Measurements from ENCODE around the gene NPL. TPM values are rescaled to one million over a fixed set of nuclear protein-coding genes. Genes with fewer than 3 reads are reported as not detected.

The NPL gene
- total and polyA plus RNA-seq, 9 of the 15 experiments (the other 6 are each of a cell fraction or from before 2014, with no cell fraction given): 9.9 to 22.3 (median 14.2) TPM

DNA sequence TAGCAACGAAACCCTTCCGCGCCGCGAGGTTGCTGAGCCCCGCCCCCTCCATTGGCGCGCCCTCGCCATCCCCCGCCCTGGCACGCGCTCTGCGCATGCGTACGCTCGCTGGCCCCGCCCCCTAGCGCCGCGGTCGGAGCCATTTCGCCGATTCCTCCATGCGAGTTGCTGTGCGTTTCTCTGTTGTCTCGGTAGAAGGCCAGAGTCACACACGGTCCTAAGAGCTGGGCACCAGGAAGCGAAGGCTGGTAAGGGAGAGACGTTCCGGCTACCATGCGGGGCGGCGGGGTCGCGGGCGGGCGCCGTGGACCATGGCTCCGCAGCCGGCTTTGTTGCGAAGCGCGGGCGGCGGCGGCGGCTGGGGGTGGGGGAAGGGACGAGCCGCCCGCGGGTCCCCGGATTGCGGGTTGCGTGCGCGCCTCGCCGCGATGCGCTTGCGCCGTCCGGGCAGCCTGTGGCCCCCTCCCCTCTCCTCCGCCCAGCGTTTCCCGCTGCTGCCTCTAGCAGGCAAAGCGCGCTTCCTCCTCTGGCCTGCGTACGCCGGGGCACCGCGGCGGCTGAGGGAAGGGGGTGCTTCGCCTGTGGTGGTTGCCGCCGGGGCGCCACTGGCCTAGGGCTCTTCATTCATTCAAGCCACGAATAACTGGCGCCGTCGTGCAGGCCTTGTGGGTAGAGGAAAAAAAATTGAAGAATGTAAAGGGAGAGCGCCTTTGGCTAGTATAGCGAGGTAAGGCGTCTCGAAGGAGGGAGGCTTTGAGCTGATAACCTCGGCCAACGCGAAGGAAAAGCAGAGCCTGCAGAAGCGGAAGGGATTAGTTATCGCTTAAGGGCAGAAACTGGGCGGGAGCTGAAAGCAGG is 49.9 kb downstream of the NPL start, which contains the start of gene DHX9 (continued):
- TF ChIP-seq, protein P1, sequence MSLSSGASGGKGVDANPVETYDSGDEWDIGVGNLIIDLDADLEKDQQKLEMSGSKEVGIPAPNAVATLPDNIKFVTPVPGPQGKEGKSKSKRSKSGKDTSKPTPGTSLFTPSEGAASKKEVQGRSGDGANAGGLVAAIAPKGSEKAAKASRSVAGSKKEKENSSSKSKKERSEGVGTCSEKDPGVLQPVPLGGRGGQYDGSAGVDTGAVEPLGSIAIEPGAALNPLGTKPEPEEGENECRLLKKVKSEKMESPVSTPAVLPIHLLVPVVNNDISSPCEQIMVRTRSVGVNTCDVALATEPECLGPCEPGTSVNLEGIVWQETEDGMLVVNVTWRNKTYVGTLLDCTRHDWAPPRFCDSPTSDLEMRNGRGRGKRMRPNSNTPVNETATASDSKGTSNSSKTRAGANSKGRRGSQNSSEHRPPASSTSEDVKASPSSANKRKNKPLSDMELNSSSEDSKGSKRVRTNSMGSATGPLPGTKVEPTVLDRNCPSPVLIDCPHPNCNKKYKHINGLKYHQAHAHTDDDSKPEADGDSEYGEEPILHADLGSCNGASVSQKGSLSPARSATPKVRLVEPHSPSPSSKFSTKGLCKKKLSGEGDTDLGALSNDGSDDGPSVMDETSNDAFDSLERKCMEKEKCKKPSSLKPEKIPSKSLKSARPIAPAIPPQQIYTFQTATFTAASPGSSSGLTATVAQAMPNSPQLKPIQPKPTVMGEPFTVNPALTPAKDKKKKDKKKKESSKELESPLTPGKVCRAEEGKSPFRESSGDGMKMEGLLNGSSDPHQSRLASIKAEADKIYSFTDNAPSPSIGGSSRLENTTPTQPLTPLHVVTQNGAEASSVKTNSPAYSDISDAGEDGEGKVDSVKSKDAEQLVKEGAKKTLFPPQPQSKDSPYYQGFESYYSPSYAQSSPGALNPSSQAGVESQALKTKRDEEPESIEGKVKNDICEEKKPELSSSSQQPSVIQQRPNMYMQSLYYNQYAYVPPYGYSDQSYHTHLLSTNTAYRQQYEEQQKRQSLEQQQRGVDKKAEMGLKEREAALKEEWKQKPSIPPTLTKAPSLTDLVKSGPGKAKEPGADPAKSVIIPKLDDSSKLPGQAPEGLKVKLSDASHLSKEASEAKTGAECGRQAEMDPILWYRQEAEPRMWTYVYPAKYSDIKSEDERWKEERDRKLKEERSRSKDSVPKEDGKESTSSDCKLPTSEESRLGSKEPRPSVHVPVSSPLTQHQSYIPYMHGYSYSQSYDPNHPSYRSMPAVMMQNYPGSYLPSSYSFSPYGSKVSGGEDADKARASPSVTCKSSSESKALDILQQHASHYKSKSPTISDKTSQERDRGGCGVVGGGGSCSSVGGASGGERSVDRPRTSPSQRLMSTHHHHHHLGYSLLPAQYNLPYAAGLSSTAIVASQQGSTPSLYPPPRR (CRISPR knock-in tag; IDR thresholded peaks at IDR 0.05; ENCODE audit: borderline replicate concordance): no peak; the same call in 1 of the 2 replicates
- no peak for TF ChIP-seq KLF10 (CRISPR knock-in tag; IDR thresholded peaks at IDR 0.05)
- peak; percentile 71 for TF ChIP-seq MEIS2 (IDR thresholded peaks at IDR 0.05; ENCODE audit: partially characterized antibody)
- TF ChIP-seq EP400 (IDR thresholded peaks at IDR 0.05): peak; percentile 92
- 0 out of 2 replicates have a peak, but pooled peaks have one; percentile 34 for TF ChIP-seq MEF2D (tag; conservative IDR thresholded peaks at IDR 0.05; ENCODE audit: low read depth)
- no peak for TF ChIP-seq BMI1 (IDR thresholded peaks at IDR 0.05; ENCODE audit: low read length)
- TF ChIP-seq NONO (IDR thresholded peaks at IDR 0.05; ENCODE audit: low read depth in 2 of 2, low read length in 1 of 2): peak; percentile 50 to 78; a peak in 2 of 4 replicates
- TF ChIP-seq, protein P2, sequence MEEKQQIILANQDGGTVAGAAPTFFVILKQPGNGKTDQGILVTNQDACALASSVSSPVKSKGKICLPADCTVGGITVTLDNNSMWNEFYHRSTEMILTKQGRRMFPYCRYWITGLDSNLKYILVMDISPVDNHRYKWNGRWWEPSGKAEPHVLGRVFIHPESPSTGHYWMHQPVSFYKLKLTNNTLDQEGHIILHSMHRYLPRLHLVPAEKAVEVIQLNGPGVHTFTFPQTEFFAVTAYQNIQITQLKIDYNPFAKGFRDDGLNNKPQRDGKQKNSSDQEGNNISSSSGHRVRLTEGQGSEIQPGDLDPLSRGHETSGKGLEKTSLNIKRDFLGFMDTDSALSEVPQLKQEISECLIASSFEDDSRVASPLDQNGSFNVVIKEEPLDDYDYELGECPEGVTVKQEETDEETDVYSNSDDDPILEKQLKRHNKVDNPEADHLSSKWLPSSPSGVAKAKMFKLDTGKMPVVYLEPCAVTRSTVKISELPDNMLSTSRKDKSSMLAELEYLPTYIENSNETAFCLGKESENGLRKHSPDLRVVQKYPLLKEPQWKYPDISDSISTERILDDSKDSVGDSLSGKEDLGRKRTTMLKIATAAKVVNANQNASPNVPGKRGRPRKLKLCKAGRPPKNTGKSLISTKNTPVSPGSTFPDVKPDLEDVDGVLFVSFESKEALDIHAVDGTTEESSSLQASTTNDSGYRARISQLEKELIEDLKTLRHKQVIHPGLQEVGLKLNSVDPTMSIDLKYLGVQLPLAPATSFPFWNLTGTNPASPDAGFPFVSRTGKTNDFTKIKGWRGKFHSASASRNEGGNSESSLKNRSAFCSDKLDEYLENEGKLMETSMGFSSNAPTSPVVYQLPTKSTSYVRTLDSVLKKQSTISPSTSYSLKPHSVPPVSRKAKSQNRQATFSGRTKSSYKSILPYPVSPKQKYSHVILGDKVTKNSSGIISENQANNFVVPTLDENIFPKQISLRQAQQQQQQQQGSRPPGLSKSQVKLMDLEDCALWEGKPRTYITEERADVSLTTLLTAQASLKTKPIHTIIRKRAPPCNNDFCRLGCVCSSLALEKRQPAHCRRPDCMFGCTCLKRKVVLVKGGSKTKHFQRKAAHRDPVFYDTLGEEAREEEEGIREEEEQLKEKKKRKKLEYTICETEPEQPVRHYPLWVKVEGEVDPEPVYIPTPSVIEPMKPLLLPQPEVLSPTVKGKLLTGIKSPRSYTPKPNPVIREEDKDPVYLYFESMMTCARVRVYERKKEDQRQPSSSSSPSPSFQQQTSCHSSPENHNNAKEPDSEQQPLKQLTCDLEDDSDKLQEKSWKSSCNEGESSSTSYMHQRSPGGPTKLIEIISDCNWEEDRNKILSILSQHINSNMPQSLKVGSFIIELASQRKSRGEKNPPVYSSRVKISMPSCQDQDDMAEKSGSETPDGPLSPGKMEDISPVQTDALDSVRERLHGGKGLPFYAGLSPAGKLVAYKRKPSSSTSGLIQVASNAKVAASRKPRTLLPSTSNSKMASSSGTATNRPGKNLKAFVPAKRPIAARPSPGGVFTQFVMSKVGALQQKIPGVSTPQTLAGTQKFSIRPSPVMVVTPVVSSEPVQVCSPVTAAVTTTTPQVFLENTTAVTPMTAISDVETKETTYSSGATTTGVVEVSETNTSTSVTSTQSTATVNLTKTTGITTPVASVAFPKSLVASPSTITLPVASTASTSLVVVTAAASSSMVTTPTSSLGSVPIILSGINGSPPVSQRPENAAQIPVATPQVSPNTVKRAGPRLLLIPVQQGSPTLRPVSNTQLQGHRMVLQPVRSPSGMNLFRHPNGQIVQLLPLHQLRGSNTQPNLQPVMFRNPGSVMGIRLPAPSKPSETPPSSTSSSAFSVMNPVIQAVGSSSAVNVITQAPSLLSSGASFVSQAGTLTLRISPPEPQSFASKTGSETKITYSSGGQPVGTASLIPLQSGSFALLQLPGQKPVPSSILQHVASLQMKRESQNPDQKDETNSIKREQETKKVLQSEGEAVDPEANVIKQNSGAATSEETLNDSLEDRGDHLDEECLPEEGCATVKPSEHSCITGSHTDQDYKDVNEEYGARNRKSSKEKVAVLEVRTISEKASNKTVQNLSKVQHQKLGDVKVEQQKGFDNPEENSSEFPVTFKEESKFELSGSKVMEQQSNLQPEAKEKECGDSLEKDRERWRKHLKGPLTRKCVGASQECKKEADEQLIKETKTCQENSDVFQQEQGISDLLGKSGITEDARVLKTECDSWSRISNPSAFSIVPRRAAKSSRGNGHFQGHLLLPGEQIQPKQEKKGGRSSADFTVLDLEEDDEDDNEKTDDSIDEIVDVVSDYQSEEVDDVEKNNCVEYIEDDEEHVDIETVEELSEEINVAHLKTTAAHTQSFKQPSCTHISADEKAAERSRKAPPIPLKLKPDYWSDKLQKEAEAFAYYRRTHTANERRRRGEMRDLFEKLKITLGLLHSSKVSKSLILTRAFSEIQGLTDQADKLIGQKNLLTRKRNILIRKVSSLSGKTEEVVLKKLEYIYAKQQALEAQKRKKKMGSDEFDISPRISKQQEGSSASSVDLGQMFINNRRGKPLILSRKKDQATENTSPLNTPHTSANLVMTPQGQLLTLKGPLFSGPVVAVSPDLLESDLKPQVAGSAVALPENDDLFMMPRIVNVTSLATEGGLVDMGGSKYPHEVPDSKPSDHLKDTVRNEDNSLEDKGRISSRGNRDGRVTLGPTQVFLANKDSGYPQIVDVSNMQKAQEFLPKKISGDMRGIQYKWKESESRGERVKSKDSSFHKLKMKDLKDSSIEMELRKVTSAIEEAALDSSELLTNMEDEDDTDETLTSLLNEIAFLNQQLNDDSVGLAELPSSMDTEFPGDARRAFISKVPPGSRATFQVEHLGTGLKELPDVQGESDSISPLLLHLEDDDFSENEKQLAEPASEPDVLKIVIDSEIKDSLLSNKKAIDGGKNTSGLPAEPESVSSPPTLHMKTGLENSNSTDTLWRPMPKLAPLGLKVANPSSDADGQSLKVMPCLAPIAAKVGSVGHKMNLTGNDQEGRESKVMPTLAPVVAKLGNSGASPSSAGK (IDR thresholded peaks at IDR 0.05): no peak
- 0 out of 2 replicates have a peak, but pooled peaks have one; percentile 64 for TF ChIP-seq ZFPM2 (CRISPR knock-in tag; IDR thresholded peaks at IDR 0.05)
- no peak; the same call in 1 of the 2 replicates for TF ChIP-seq ESRRB (CRISPR knock-in tag; IDR thresholded peaks at IDR 0.05; ENCODE audit: borderline replicate concordance)

Data from K562 (cell line).